K562 (cell line): Measurements from ENCODE around the gene ASF1B. TPM values are rescaled to one million over a fixed set of nuclear protein-coding genes. Genes with fewer than 3 reads are reported as not detected.

Source experiments
- ATAC-seq: fragments of 200-7000 bp; cut with Tn5 transposase; 3 replicates; pipeline ENCODE4 v1.9.1; 2020; ENCODE audit warnings: moderate library complexity
- BruUV-seq: library from RNA; stranded (reverse); fragments of 400-500 nt; replicated peaks from 2 replicates; lab custom pipeline; 2021; lab: Mats Ljungman, UMichigan
- CTCF ChIA-PET: fragments of 300-600 bp; formaldehyde crosslinking; extraction: SDS; loops from one replicate; lab custom pipeline; 2021; ENCODE audit warnings: low intra/inter-chr PET ratio; lab: Yijun Ruan, JAX
- POLR2A ChIA-PET: fragments of 300-600, 350-650 bp; sonication (Branson Sonifier 250); formaldehyde crosslinking; extraction: SDS; loops from one replicate; lab custom pipeline; 2021; ENCODE audit warnings: antibody characterized with exemption, inconsistent platforms; lab: Yijun Ruan, JAX
- DNase-seq, 4 experiments: peaks; one replicate each; pipeline versions ENCODE4 v3.0.0 to v3.0.0-alpha.2; 2011 to 2018; ENCODE audit warnings: low spot score in 3 of 4, mixed read lengths in 3 of 4; ENCODE audit errors: extremely low read depth in 1 of 4
- FAIRE-seq: peaks from 2 replicates; lab custom pipeline; 2011; peaks lifted over from hg19 to GRCh38; lab: Jason Lieb, UNC
- H2AFZ ChIP-seq: 2 replicates; pipeline ENCODE4 v1.6.0; 2011; ENCODE audit warnings: low read depth, low read length, control low read depth, inconsistent platforms
- H3K27ac ChIP-seq: fragments of 200-600 bp; 3 replicates; pipeline ENCODE4 v1.8.0; 2011; ENCODE audit warnings: low read depth, mild to moderate bottlenecking, control low read depth, inconsistent platforms, low read length, moderate library complexity, mixed read lengths; ENCODE audit errors: extremely low read depth
- H3K27me3 ChIP-seq, 2 experiments: fragments of 300-600 bp in 1 of 2; 2 replicates in 1 of 2; 3 replicates in 1 of 2; pipeline versions ENCODE4 v1.6.0 to v1.8.0; 2011; ENCODE audit warnings: inconsistent platforms in 2 of 2, low read length in 2 of 2, mild to moderate bottlenecking in 1 of 2, mixed read lengths in 1 of 2, moderate library complexity in 1 of 2; ENCODE audit not compliant: control insufficient read depth in 2 of 2, insufficient read depth in 2 of 2
- H3K36me3 ChIP-seq: fragments of 300-600 bp; 3 replicates; pipeline ENCODE4 v1.8.0; 2011; ENCODE audit warnings: mild to moderate bottlenecking, low read length, inconsistent platforms; ENCODE audit not compliant: control insufficient read depth, insufficient read depth
- H3K4me1 ChIP-seq, 2 experiments: fragments of 200-600 bp in 1 of 2; replicated peaks in 1 of 2; 2 replicates in 1 of 2; 3 replicates in 1 of 2; pipeline versions ENCODE4 v1.5.1 to v1.8.0; 2011; ENCODE audit warnings: inconsistent platforms in 2 of 2, low read length in 2 of 2, mild to moderate bottlenecking in 1 of 2, mixed read lengths in 1 of 2, moderate library complexity in 1 of 2; ENCODE audit not compliant: control insufficient read depth in 2 of 2, insufficient read depth in 2 of 2
- H3K4me2 ChIP-seq: 2 replicates; pipeline ENCODE4 v1.6.1; 2011; ENCODE audit warnings: low read length, control low read depth, inconsistent platforms, mixed read lengths; ENCODE audit not compliant: insufficient read depth
- H3K4me3 ChIP-seq: fragments of 200-600 bp; sonication (generic), shearing (Covaris generic); 2 replicates; pipeline ENCODE4 v1.5.1; 2016; ENCODE audit warnings: control low read depth, inconsistent platforms
- H3K79me2 ChIP-seq: fragments of 200-600 bp; 3 replicates; pipeline ENCODE4 v1.8.0; 2011; ENCODE audit warnings: low read length, inconsistent platforms; ENCODE audit not compliant: control insufficient read depth, insufficient read depth
- H3K9ac ChIP-seq, 2 experiments: 2 replicates each; pipeline versions ENCODE4 v1.6.0 to v1.6.1; 2011; ENCODE audit warnings: low read depth in 2 of 2, low read length in 2 of 2, control low read depth in 1 of 2, inconsistent platforms in 1 of 2, mild to moderate bottlenecking in 1 of 2, mixed read lengths in 1 of 2; ENCODE audit not compliant: insufficient read depth in 1 of 2
- H3K9me1 ChIP-seq: one replicate; pipeline ENCODE4 v1.6.0; 2011; ENCODE audit warnings: inconsistent platforms, mild to moderate bottlenecking, low read length, moderate library complexity; ENCODE audit not compliant: control insufficient read depth, insufficient read depth
- H3K9me3 ChIP-seq: replicated peaks from 2 replicates; pipeline ENCODE4 v1.5.1; 2011; ENCODE audit warnings: low read depth, low read length, inconsistent platforms; ENCODE audit not compliant: control insufficient read depth, insufficient read depth
- H4K20me1 ChIP-seq: replicated peaks from 2 replicates; pipeline ENCODE4 v1.6.1; 2011; ENCODE audit warnings: low read length, inconsistent platforms, mixed read lengths; ENCODE audit not compliant: control insufficient read depth, insufficient read depth
- HDGF ChIP-seq: fragments of 450-650 bp; IDR thresholded peaks from 2 replicates; pipeline ENCODE4 v1.6.1; 2016
- POLR2G ChIP-seq: fragments of 200-400 bp; formaldehyde crosslinking; IDR thresholded peaks from 2 replicates; pipeline ENCODE4 v1.6.1; 2017; ENCODE audit warnings: low read depth, mild to moderate bottlenecking, antibody characterized with exemption, low read length, moderate library complexity
- STAG1 ChIP-seq: sonication (generic); formaldehyde crosslinking; IDR thresholded peaks from 2 replicates; pipeline ENCODE4 v1.5.0; 2020; ENCODE audit warnings: missing genetic modification reagents, borderline replicate concordance
- TCF3 ChIP-seq: sonication (generic); formaldehyde crosslinking; IDR thresholded peaks from 2 replicates; pipeline ENCODE4 v1.4.0; 2020; ENCODE audit warnings: mild to moderate bottlenecking, missing genetic modification reagents
- TRIM24 ChIP-seq, 2 experiments: fragments of 450-650 bp; IDR thresholded peaks; 2 replicates each; pipeline ENCODE4 v1.6.1; 2016
- U2AF2 ChIP-seq: fragments of 200-400 bp; formaldehyde crosslinking; optimal IDR thresholded peaks from 2 replicates; pipeline ENCODE3; 2017; ENCODE audit warnings: low read depth, mild to moderate bottlenecking, low read length
- ZNF384 ChIP-seq: IDR thresholded peaks from 2 replicates; pipeline ENCODE4 v1.6.1; 2012; ENCODE audit warnings: low read depth, low read length, improper control_type of control experiment
- WGBS: fragments of 100-300 bp; shearing (Covaris generic); methylation state at CpG from one replicate; pipeline ENCODE4 v1.1.6; 2016; ENCODE audit warnings: low coverage, mixed read lengths; ENCODE audit not compliant: insufficient coverage; ENCODE audit errors: missing lambda C conversion rate; 5-methylcytosine and 5-hydroxymethylcytosine counted together
- in situ Hi-C: fragments of 300-500 bp; cut with MboI; formaldehyde crosslinking; loops from 4 replicates; pipeline ENCODE4 v1.15.0; 2018; ENCODE audit warnings: inconsistent platforms, mixed read lengths
- intact Hi-C: fragments of 100-400 bp; cut with micrococcal nuclease; formaldehyde crosslinking; loops from 2 replicates; pipeline ENCODE4 v1.14.2; 2022
- polyA plus RNA-seq, 8 experiments: library from polyadenylated mRNA; depleted of rRNA in 4 of 8; stranded (reverse) in 5 of 8; unstranded in 3 of 8; fragments of >200 nt; fragmentation: Nextera tagmentation in 2 of 8; fragmentation: Illumina TruSeq in 1 of 8; extraction: Ambion mirVana in 2 of 8; extraction: Trizol in 1 of 8; gene quantifications; 2 replicates each; pipeline versions ENCODE4 v1.2.1 to v1.2.3, GENCODE V29; 2011 to 2014; ENCODE audit warnings: inconsistent platforms in 1 of 8, missing spikeins in 1 of 8
- total RNA-seq, 7 experiments: library from RNA; depleted of rRNA in 6 of 7; stranded (reverse); fragments of >200 nt in 6 of 7; fragmentation: Illumina TruSeq in 2 of 7; extraction: Trizol in 2 of 7; gene quantifications; 2 replicates each; pipeline versions ENCODE4 v1.2.1 to v1.2.3, GENCODE V29; 2011 to 2021; ENCODE audit warnings: low replicate concordance in 1 of 7

The ASF1B gene
- total and polyA plus RNA-seq, 9 of the 15 experiments (the other 6 are each of a cell fraction or from before 2014, with no cell fraction given): 6.0 to 69.4 (median 53.3) TPM

DNA sequence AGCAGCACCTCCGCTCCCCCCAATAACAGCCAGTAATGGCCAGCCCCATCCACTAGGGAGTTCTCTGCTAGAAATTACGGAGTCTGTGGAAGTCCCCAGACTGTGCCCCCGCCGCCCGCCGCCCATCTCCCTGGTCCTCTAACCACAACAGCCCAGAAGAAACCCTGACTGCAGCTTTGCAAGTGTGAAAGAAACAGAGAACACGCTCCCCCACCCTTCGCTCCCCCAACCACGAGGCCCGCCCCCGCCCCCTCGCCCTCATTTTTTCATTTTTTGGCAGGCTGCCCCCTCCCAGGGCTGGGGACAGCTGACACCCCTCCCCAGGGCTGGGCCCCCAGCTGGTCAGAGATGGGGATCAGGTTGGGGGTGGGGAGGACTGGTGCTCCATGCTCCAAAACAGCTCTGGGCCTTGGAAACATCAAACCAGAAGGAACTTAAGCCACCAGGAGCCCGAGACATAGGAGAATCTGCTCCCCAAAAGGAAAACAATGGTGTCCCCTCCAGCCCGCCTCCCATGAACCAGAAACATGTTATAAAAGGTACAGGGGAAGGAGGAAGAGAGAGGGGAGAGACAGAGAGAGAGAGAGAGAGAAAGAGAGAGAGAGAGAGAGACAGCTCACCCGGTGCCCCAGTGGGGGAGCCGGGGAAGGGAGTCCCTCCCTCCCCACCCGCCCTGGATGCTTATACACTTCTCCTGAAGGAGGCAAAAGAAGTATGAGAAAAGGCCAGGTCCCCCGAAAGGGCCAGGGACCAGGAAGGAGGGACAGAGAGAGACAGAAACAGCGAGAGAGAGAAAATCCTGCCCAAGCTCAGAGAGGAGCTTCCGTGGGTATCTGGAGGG, 29.8 kb upstream of the ASF1B start:
- Histone ChIP-seq H3K27me3 (no peaks in the 10 kb centered on the region), H3K79me2 (no peaks in the 10 kb centered on the region), H3K4me3 (no peak overlapping the region), H4K20me1 (no peaks in the 10 kb centered on the region; the same call in 1 of the 2 replicates), H3K9ac (no peak overlapping the region), H3K4me2 (no peak overlapping the region), H3K4me1 (peaks cover 0 to 31% of the 10 kb centered on the region in 2 experiments; a peak in 2 of 5 replicates), H3K27ac (no peak overlapping the region), H3K36me3 (peaks cover 22% of the 10 kb centered on the region; the same call in 2 of the 3 replicates), H2AFZ (no peak overlapping the region), H3K9me1 (no peaks in the 10 kb centered on the region), H3K9me3 (no peaks in the 10 kb centered on the region)
- ChIA-PET POLR2A (no interaction called here), CTCF (no interaction called here)
- ATAC-seq (no peak), DNase-seq (peak in 1 of 4 experiments; percentile 52), FAIRE-seq (no peak)
- in situ Hi-C loops: no loop called here
- BruUV-seq: no TSS peak
- WGBS: 67% methylated on average over 6 of the region's 20 CpGs
- no peak for TF ChIP-seq HDGF
- intact Hi-C loops: no loop called here

DNA sequence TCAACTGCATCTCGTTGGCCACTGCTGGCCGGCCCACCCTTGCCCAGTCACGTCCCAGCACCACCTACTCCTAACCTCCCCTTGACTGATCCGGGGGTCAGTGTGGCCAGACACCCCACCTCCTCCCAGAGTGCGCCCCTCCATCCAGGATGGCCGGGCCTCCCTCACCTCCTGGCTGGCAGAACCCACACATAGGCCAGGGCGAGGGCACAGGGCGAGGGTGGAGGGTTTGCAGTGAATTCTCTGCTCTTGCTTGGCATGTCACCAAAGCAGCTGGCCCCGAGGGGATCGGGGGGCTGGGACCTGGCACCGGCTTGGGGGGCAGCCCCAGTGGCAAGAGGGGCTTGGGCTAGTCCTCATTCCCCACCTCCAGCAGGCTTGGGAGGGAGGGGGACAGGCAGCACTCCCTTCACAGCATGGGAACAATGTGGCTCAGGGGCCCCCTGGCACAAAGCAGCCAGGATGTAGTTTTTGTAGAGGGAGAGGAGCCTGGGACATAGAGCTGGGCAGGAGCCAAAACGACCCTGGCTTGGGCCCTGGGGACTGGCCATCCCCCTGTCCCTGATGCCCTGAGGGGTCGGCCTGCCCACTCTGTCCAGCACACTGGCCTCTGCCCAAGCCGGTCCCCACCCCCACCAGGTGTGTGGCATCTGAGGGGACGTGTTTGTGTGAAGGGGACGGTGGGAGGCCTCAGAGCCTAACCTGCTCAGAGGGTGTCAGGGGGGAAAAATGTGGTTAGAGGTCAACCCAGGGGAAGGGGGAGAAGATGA, 28.5 kb upstream of the ASF1B start:
- ATAC-seq: no peak
- Histone ChIP-seq H3K4me1 (peaks cover 0 to 41% of the 10 kb centered on the region in 2 experiments; a peak in 2 of 5 replicates), H4K20me1 (no peaks in the 10 kb centered on the region; the same call in 1 of the 2 replicates), H3K36me3 (peaks cover 12% of the 10 kb centered on the region; the same call in 2 of the 3 replicates), H3K9ac (peak overlapping the region in 1 of 2 experiments; percentile 45; a peak in 1 of 4 replicates), H3K79me2 (no peaks in the 10 kb centered on the region), H3K27me3 (no peaks in the 10 kb centered on the region), H3K9me3 (no peaks in the 10 kb centered on the region), H3K27ac (no peak overlapping the region), H3K4me2 (no peak overlapping the region), H3K4me3 (no peak overlapping the region), H3K9me1 (no peaks in the 10 kb centered on the region), H2AFZ (no peak overlapping the region)
- TF ChIP-seq ZNF384 (no peak), POLR2G (peak; percentile 61; the same call in 1 of the 2 replicates), U2AF2 (no peak), STAG1 (CRISPR knock-in tag) (no peak), TCF3 (no peak), TRIM24 (IDR thresholded peaks at IDR 0.05) (no peak)
- intact Hi-C loops: no loop called here
- in situ Hi-C loops: no loop called here
- no peak for DNase-seq
- ChIA-PET POLR2A (interaction anchor here (0.6 to 0.7 kb wide), 2 partner anchors 9 to 11 kb away, joined by 3 read pairs; no protein-coding TSS in a partner anchor), CTCF (no interaction called here)
- FAIRE-seq: no peak
- 81% methylated on average over 16 of the region's 16 CpGs for WGBS
- BruUV-seq: no TSS peak
